Endothelial cell of hepatic sinusoid (primary cell): ENCODE data around the gene EBI3.
"Not testable (repeated sequence)": the region's sequence is repeated elsewhere in the genome, so short reads cannot be mapped to it uniquely, and the experiment has no call there.

Experiments
- in situ Hi-C: cut with HindIII; loops from 2 replicates; pipeline ENCODE4 v1.10.0; 2017; ENCODE audit warnings: low sequenced_read_pairs

The EBI3 gene

GRCh38 chr19:4199699-4200293, 29.5 kb upstream of the EBI3 start:
- in situ Hi-C loops = loop anchor here (10.0 to 25.0 kb wide), 2 partner anchors 215 to 412 kb away; partner anchors contain the start of genes EEF2 and MATK

GRCh38 chr19:4200940-4201542, 28.3 kb upstream of the EBI3 start:
- in situ Hi-C loops = loop anchor here (10.0 to 25.0 kb wide), 2 partner anchors 216 to 414 kb away; partner anchors contain the start of genes EEF2 and MATK

- in situ Hi-C loops = loop anchor here (10.0 to 25.0 kb wide), 2 partner anchors 217 to 414 kb away; partner anchors contain the start of genes EEF2 and MATK
Observed at GRCh38 chr19:4201798-4202197, 27.5 kb upstream of the EBI3 start.

- in situ Hi-C loops = loop anchor here (10.0 to 25.0 kb wide), 2 partner anchors 222 to 420 kb away; partner anchors contain the start of genes EEF2 and MATK
Observed at GRCh38 chr19:4206818-4207484, 22.4 kb upstream of the EBI3 start.

- in situ Hi-C loops = loop anchor here (10.0 to 25.0 kb wide), 2 partner anchors 224 to 421 kb away; partner anchors contain the start of genes EEF2 and MATK
Observed at GRCh38 chr19:4208385-4209094, 20.8 kb upstream of the EBI3 start.

- in situ Hi-C loops = loop anchor here (25.0 kb wide), 1 partner anchor 423 kb away; the partner anchor contains the start of gene MATK
Observed at GRCh38 chr19:4210166-4210731, 19.1 kb upstream of the EBI3 start.

- in situ Hi-C loops = loop anchor here (25.0 kb wide), 1 partner anchor 426 kb away; the partner anchor contains the start of gene MATK
Observed at GRCh38 chr19:4213116-4213515, 16.2 kb upstream of the EBI3 start.

DNA sequence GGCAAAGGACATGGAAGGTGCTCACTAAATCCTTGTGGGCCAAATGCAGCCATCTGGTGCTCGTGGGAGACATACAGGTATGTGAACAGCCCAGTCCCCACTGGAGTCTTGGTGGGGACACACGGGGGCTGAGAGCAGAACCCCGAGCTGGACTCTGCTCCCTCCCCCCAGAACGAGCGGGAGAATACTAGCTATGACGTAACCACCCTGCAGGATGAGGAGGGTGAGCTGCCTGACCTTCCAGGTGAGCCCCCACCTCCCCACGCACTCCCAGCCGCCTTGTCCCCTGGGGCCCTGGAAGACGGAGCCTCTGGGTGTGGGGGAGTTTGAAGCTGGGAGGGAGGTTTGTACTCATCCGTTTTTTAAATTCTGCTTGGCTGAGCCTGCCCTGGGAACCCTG, 13.5 kb upstream of the EBI3 start:
- in situ Hi-C loops = loop anchor here (25.0 kb wide), 1 partner anchor 429 kb away; the partner anchor contains the start of gene MATK

DNA sequence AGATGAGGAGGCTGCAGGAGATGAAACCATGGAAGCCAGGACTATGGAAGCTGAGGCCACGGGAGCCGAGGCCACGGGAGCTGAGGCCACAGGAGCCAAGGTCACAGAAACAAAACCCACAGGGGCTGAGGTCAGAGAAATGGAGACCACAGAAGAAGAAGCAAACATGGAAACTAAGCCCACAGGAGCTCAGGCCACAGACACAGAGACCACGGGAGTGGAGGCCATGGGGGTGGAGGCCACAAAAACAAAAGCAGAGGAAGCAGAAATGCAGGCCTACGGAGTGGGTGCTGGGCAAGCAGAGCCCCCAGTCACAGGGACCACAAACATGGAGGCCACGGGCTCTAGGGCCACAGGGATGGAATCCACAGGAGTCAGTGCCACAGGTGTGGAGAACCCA, 12.5 kb upstream of the EBI3 start:
- in situ Hi-C loops = loop anchor here (25.0 kb wide), 1 partner anchor 430 kb away; the partner anchor contains the start of gene MATK

DNA sequence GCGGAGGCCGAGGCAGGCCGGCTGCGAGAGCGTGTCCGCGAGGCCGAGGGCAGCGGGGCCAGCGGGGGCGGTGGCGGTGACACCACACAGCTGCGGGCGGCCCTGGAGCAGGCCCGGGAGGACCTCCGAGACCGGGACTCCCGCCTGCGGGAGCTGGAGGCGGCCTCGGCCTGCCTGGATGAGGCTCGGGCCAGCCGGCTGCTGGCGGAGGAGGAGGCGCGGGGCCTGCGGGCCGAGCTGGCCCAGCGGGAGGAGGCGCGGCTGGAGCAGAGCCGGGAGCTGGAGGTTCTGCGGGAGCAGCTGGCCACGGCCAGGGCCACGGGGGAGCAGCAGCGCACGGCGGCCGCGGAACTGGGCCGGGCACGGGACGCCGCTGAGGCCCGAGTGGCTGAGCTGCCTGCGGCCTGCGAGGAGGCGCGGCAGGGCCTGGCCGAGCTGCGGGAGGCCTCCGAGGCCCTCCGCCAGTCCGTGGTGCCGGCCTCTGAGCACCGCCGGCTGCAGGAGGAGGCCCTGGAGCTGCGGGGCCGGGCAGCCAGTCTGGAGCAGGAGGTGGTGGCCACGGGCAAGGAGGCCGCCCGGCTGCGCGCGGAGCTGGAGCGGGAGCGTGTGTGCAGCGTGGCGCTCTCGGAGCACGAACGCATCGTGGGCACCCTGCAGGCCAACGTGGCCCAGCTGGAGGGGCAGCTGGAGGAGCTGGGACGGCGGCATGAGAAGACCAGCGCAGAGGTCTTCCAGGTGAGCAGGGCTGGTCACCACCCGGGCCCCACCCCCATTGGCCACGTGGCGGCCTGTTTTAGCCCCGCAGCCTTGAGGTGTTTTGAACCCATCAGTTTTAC, 11.7 kb upstream of the EBI3 start:
- in situ Hi-C loops = loop anchor here (25.0 kb wide), 1 partner anchor 430 kb away; the partner anchor contains the start of gene MATK

DNA sequence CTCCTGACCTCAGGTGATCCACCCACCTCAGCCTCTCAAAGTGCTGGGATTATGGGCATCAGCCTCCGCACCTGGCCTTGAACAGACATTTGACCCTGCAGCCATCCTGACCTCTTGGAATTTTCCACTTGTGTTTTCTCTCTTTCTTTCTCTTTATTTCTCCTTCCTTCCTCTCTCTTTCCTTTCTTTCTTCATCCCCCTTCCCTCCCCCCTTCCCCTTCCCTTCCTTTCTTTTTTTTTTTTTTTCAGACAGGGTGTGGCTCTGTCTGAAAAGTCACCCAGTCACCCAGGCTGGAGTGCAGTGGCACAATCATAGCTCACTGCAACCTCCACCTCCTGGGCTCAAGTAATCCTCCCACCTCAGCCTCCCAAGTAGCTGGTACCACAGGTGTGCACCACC, 10.8 kb upstream of the EBI3 start:
- in situ Hi-C loops = loop anchor here (25.0 kb wide), 1 partner anchor 431 kb away; the partner anchor contains the start of gene MATK

DNA sequence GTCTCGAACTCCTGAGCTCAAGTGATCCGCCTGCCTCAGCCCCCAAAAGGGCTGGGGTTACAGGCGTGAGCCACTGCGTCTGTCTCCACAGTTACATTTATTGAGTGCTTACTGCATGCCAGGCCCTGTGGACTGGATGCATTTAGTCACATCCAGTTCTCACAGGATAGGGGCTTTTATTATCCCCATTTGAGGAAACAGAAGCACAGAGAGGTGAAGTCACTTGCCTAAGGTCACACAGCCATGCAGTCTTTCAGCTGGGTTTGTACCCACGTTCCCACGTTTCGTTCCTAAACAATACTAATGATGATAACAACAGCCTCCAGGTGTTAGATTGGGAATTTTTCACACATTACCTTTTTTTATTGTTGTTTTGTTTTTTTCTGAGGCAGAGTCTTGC, 9.1 kb upstream of the EBI3 start:
- in situ Hi-C loops = loop anchor here (25.0 kb wide), 1 partner anchor 433 kb away; the partner anchor contains the start of gene MATK

DNA sequence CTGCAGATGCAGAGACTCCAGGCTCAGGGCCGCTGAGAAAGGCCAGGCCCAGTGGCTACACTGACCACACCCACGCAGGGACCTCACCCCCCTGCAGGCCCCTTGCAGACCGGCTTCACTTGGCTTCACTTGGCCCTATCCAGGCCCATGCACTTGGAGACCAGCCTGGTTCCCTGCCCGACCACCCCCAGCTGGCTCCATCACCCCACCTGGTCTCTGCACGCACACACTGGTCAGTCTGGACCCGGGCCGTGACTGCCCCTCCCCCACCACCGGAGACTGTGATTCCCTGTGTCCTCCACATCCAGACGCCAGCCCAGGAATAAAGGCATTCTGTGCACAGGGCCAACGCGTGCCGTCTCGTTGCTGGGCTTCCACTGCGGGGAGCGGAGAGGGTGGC, 4.9 kb upstream of the EBI3 start:
- in situ Hi-C loops = loop anchor here (25.0 kb wide), 1 partner anchor 437 kb away; the partner anchor contains the start of gene MATK

DNA sequence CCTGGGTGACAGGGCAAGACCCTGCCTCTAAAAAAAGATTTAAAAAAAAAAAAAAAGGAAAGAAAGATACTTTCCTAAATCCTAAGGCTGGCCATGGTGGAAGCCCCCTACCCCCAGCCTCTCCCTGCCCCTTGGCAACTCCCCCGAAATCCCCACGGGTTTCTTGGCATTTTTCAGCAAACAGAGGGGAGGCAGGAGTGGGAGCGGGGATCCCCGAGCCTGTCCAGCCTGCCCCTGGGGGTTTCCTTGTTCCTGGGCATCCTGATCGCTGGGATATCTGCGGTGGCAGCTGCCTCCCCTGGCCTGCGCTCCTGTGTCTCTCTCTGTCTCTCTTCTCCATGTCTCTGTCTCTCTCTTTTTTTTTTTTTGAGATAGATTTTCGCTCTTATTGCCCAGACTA, 3.4 kb upstream of the EBI3 start:
- in situ Hi-C loops = no loop called here

DNA sequence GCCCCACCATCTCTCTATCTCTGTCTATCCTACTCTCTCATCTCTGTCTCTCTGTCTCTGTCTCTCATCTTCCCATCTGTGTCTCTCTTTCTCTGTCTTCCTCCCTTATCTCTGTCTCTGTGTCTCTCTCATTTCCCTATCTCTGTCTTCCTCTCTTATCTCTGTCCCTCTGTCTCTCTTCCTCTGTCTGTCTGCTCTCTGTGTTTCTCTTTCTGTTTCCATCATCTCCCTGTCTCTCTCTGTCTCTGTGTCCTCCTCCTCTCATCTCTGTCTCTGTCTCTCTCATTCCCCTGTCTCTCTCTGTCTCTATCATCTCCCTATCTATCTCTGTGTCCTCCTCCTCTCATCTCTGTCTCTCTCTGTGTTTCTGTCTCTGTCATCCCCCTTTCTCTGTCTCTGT, 1.6 kb upstream of the EBI3 start:
- in situ Hi-C loops = no loop called here

DNA sequence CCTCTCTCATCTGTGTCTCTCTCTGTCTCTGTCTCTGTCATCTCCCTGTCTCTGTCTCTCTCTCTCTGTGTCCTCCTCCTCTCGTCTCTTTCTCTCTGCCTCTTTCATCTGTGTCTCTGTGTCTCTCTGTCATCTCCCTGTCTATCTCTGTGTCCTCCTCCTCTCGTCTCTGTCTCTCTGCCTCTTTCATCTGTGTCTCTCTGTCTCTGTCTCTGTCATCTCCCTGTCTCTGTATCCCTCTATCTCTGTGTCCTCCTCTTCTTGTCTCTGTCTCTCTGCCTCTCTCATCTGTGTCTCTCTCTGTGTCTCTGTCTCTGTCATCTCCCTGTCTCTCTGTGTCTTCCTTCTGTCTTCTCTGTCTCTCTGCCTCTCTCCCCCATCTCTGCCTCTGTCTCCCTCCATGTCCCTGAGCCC, 551 bp upstream of the EBI3 start:
- in situ Hi-C loops = no loop called here

DNA sequence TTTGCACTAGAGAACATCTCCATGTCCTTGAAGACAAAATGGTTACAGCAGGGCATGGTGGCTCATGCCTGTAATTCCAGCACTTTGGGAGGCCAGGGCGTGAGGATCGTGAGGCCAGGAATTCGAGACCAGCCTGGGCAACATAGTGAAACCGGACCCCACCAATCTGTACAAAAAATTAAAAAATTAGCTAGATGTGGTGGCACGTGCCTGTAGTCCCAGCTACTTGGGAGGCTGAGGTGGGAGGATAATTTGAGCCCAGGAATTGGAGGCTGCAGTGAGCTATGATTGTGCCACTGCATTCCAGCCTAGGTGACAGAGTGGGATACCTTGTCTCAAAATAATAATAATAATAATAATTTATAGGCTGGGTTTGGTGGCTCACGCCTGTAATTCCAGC, 914 bp downstream of the EBI3 start:
- in situ Hi-C loops = not testable (repeated sequence)

- in situ Hi-C loops = not testable (repeated sequence)
Observed at GRCh38 chr19:4231521-4231920, 2.2 kb downstream of the EBI3 start.

DNA sequence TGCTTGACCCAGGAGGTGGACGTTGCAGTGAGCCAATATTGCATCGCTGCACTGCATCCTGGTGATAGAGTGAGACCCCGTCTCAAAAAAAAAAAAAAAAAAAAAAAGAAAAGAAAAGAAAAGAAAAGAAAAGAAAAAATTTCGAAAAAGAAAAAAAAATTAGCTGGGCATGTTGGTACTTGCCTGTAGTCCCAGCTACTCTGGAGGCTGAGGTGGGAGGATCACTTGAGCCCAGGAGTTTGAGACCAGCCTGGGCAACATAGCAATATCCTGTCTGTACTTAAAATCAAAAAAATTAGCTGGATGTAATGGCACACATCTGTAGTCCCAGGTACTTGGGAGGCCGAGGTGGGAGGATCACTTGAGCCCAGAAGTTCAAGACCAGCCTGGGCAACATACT, 2.8 kb downstream of the EBI3 start:
- in situ Hi-C loops = not testable (repeated sequence)
